Gastrocnemius medialis (tissue), 4 donors: Measurements from ENCODE around the gene CERT1. TPM values are rescaled to one million over a fixed set of nuclear protein-coding genes. Genes with fewer than 3 reads are reported as not detected.
"Not testable (repeated sequence)": the region's sequence is repeated elsewhere in the genome, so short reads cannot be mapped to it uniquely, and the experiment has no call there.

Source experiments
- ATAC-seq, 2 donors: fragments of 150-250 bp; one replicate each; pipeline ENCODE4 v1.9.1; 2016
- DNase-seq, 2 donors: peaks; one replicate each; pipeline ENCODE4 v3.0.0-alpha.2; 2019
- H3K27ac ChIP-seq, 4 donors: fragments of 200-600 bp; sonication (generic); 1 replicate in 1 of 4; 2 replicates in 3 of 4; pipeline ENCODE4 v1.5.1; 2016 to 2018; ENCODE audit warnings: mild to moderate bottlenecking in 2 of 4, moderate library complexity in 1 of 4
- H3K27me3 ChIP-seq, 3 donors: fragments of 200-600 bp; sonication (generic) in 2 of 3; 1 replicate in 1 of 3; 2 replicates in 2 of 3; pipeline versions ENCODE4 v1.5.1 to v1.6.0; 2016 to 2019; ENCODE audit warnings: mild to moderate bottlenecking in 1 of 3, moderate library complexity in 1 of 3
- H3K36me3 ChIP-seq, 2 donors: fragments of 200-600 bp; sonication (generic) in 1 of 2; one replicate each; pipeline ENCODE4 v1.5.1; 2017 to 2018
- H3K4me1 ChIP-seq, 2 donors: fragments of 200-600 bp; sonication (generic) in 1 of 2; one replicate each; pipeline ENCODE4 v1.5.1; 2016 to 2017; ENCODE audit warnings: mild to moderate bottlenecking in 2 of 2
- H3K4me3 ChIP-seq, 4 donors: fragments of 200-600 bp; sonication (generic) in 3 of 4; 1 replicate in 1 of 4; 2 replicates in 3 of 4; pipeline ENCODE4 v1.5.1; 2016 to 2019; ENCODE audit warnings: mild to moderate bottlenecking in 2 of 4
- H3K9me3 ChIP-seq, 3 donors: fragments of 200-600 bp; sonication (generic) in 2 of 3; 1 replicate in 1 of 3; 2 replicates in 2 of 3; pipeline ENCODE4 v1.5.1; 2016 to 2019
- POLR2A ChIP-seq, 2 donors: fragments of 450-650 bp; IDR thresholded peaks; one replicate each; pipeline ENCODE4 v1.6.1; 2017; ENCODE audit warnings: antibody characterized with exemption in 2 of 2, mild to moderate bottlenecking in 2 of 2, moderate library complexity in 2 of 2
- in situ Hi-C, 4 donors: fragments of 200-750 bp; cut with MboI; loops; one replicate each; pipeline versions ENCODE4 v1.15.0 to v1.8.0; 2017; ENCODE audit warnings: low sequenced_read_pairs in 4 of 4
- intact Hi-C: fragments of 100-400 bp; cut with DNase I; formaldehyde crosslinking; loops from one replicate; pipeline ENCODE4 v1.15.1; 2023; ENCODE audit warnings: low total_unique reads
- total RNA-seq, 4 donors: library from RNA; depleted of rRNA; stranded (reverse); fragments of >200 nt; gene quantifications; one replicate each; pipeline versions ENCODE4 v1.1.0 to v1.2.3, GENCODE V29; 2016
- TF ChIP-seq, protein P1 (sequence below), 5 experiments: fragments of 450-650 bp in 3 of 5; fragments of 200-600 bp in 2 of 5; sonication (generic) in 2 of 5; IDR thresholded peaks in 4 of 5; conservative IDR thresholded peaks in 1 of 5; 1 replicate in 4 of 5; 2 replicates in 1 of 5; pipeline ENCODE4 v1.5.1; 2016 to 2019; ENCODE audit warnings: antibody characterized with exemption in 5 of 5, mild to moderate bottlenecking in 3 of 5, moderate library complexity in 3 of 5

The CERT1 gene
- total RNA-seq, 4 donors from 2014 or later = 30.8 to 50.6 (median 41.9) TPM

DNA sequence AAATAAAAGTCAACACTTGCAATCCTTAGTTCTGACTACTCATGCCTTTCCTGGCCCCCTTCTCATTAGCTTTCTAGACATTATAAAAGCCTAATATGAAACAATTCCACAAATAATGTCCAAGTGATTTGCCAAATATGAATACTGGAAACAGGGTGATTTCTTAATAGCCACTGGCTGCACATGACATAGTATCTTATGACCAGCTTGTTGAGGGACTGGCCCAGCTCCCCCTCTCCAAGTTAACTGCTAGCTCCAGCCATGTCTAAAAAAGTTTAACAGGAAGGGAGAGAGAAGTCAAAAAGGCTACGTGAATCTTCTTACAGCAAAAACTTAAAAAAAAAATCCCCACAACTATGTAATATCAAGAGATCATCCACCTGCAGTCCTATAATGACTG lies 1.5 kb downstream of the CERT1 start:
- intact Hi-C loops = loop anchor here (2.0 kb wide), 1 partner anchor 1945 kb away; the partner anchor contains the start of genes ANKRA2 and UTP15
- H3K36me3 ChIP-seq = no peaks in the 10 kb centered on the region
- peak; percentile 44 to 48 for DNase-seq
- TF ChIP-seq, protein P1, sequence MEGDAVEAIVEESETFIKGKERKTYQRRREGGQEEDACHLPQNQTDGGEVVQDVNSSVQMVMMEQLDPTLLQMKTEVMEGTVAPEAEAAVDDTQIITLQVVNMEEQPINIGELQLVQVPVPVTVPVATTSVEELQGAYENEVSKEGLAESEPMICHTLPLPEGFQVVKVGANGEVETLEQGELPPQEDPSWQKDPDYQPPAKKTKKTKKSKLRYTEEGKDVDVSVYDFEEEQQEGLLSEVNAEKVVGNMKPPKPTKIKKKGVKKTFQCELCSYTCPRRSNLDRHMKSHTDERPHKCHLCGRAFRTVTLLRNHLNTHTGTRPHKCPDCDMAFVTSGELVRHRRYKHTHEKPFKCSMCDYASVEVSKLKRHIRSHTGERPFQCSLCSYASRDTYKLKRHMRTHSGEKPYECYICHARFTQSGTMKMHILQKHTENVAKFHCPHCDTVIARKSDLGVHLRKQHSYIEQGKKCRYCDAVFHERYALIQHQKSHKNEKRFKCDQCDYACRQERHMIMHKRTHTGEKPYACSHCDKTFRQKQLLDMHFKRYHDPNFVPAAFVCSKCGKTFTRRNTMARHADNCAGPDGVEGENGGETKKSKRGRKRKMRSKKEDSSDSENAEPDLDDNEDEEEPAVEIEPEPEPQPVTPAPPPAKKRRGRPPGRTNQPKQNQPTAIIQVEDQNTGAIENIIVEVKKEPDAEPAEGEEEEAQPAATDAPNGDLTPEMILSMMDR (IDR thresholded peaks at IDR 0.05 in 4 of 5, conservative IDR thresholded peaks at IDR 0.05 in 1 of 5) = no peak
- no peak for TF ChIP-seq POLR2A (IDR thresholded peaks at IDR 0.05)
- in situ Hi-C loops = loop anchor here in 2 of 4 donors (25.0 kb wide), 1 partner anchor 173 kb away; the partner anchor contains the start of gene HMGCR (in 2 of the 2)
- peak overlapping the region; percentile 87 to 97 (median 94) for H3K4me3 ChIP-seq
- peak overlapping the region; percentile 92 to 99 (median 96) for H3K27ac ChIP-seq
- H3K9me3 ChIP-seq = no peaks in the 10 kb centered on the region
- peak; percentile 31 to 35 for ATAC-seq
- no peaks in the 10 kb centered on the region for H3K27me3 ChIP-seq
- H3K4me1 ChIP-seq = peaks cover 46 to 52% of the 10 kb centered on the region in 2 donors

DNA sequence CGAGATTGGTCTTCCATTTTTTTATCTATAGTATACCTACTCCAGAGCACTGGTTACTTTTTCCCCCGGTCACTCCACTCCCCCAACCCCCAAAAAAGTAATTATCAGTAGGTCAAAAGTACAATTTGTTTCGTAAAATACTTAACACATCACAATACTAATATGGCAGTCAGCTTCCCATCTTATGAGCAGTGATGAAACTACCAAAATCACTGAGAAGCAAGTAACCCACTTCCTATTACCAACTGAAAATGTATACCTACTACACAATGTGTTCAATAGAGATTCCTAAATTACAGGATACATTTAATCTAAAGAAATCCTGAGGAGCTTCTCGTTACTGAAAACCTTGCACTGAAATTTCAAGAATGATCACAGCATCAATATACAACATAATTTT lies 1.9 kb downstream of the CERT1 start:
- DNase-seq (no peak), ATAC-seq (no peak)
- Histone ChIP-seq H3K4me1 (peaks cover 46 to 52% of the 10 kb centered on the region in 2 donors), H3K4me3 (peak overlapping the region; percentile 87 to 97 (median 94)), H3K9me3 (no peaks in the 10 kb centered on the region), H3K27me3 (no peaks in the 10 kb centered on the region), H3K36me3 (no peaks in the 10 kb centered on the region), H3K27ac (peak overlapping the region; percentile 92 to 99 (median 96))
- in situ Hi-C loops = loop anchor here in 2 of 4 donors (25.0 kb wide), 1 partner anchor 172 kb away; the partner anchor contains the start of gene HMGCR (in 2 of the 2)
- TF ChIP-seq POLR2A (IDR thresholded peaks at IDR 0.05) = no peak
- TF ChIP-seq, protein P1 (IDR thresholded peaks at IDR 0.05 in 4 of 5, conservative IDR thresholded peaks at IDR 0.05 in 1 of 5) = no peak
- intact Hi-C loops = no loop called here

DNA sequence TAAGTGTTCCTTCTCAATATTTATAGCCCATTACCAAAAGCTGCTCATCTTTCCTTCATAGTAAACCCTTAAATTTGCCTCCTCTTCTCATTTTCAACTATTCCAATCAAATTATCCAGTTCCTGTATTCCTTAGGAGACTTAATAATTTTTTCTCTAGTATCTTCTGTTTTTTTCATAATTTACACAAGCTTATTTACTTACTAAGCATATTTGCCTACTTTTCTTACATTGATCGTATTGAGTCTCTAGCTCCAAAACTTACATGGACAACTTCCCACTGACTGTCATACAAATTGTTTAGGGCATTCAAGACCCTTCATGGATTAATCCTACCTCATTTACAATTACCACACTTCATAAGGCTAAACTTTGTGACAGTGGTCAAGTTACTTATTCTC lies 3.6 kb downstream of the CERT1 start:
- Histone ChIP-seq H3K4me3 (no peak overlapping the region), H3K36me3 (no peaks in the 10 kb centered on the region), H3K9me3 (no peaks in the 10 kb centered on the region), H3K27ac (no peak overlapping the region), H3K4me1 (peaks cover 35 to 41% of the 10 kb centered on the region in 2 donors), H3K27me3 (no peaks in the 10 kb centered on the region)
- ATAC-seq = no peak
- TF ChIP-seq, protein P1 (IDR thresholded peaks at IDR 0.05 in 4 of 5, conservative IDR thresholded peaks at IDR 0.05 in 1 of 5) = no peak
- no peak for TF ChIP-seq POLR2A (IDR thresholded peaks at IDR 0.05)
- no peak for DNase-seq
- in situ Hi-C loops = loop anchor here in 2 of 4 donors (25.0 kb wide), 1 partner anchor 171 kb away; the partner anchor contains the start of gene HMGCR (in 2 of the 2)
- intact Hi-C loops = no loop called here

DNA sequence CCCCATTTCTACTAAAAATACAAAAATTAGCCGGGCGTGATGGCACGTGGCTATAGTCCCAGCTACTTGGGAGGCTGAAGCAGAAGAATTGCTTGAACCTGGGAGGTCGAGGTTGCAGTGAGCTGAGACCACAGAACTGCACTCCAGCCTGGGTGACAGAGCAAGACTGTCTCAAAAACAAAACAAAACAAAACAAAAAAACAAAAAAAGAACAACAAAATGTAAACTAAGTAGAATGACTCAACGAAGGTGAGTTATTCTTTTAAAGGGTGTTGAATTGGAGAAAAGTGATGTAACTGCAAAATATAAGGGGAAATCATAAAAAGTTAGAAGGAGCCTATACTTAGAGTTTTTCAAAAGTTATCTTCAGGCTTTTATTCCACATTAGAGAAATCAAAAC lies 6.3 kb downstream of the CERT1 start:
- intact Hi-C loops = not testable (repeated sequence)

DNA sequence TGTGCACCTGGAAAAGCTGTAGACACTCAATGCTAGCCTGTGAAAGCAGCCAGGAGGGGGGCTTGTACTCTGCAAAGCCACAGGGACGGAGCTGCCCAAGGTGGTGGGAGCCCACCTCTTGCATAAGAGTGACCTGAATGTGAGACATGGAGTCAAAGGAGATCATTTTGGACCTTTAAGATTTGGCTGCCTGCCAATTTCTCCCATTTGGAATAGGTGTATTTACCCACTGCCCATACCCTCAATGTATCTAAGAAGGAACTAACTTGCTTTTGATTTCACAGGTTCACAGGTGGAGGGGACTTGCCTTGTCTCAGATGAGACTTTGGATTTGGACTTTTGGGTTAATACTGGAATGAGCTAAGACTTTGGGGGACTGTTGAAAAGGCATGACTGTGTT lies 12.6 kb downstream of the CERT1 start:
- DNase-seq, H3K4me1 ChIP-seq, intact Hi-C loops, ATAC-seq, in situ Hi-C loops, H3K27ac ChIP-seq, H3K4me3 ChIP-seq, H3K27me3 ChIP-seq, H3K36me3 ChIP-seq, H3K9me3 ChIP-seq: not testable (repeated sequence)

More for the DNA sequence above, 6.3 kb downstream of the CERT1 start:
- H3K36me3 ChIP-seq, H3K27me3 ChIP-seq, H3K4me3 ChIP-seq, H3K9me3 ChIP-seq, DNase-seq, ATAC-seq, H3K27ac ChIP-seq: not testable (repeated sequence)
- in situ Hi-C loops = loop anchor here in 2 of 4 donors (25.0 kb wide), 1 partner anchor 168 kb away; the partner anchor contains the start of gene HMGCR (in 2 of the 2)
- H3K4me1 ChIP-seq = peaks cover 27 to 31% of the 10 kb centered on the region in 2 donors
